ENCODE measurements around the gene RUVBL1.
A peak's percentile ranks its signal among the peaks of the same experiment; 100 is the strongest.
"Not testable (repeated sequence)": the region's sequence is repeated elsewhere in the genome, so short reads cannot be mapped to it uniquely, and the experiment has no call there.

The RUVBL1 gene

DNA sequence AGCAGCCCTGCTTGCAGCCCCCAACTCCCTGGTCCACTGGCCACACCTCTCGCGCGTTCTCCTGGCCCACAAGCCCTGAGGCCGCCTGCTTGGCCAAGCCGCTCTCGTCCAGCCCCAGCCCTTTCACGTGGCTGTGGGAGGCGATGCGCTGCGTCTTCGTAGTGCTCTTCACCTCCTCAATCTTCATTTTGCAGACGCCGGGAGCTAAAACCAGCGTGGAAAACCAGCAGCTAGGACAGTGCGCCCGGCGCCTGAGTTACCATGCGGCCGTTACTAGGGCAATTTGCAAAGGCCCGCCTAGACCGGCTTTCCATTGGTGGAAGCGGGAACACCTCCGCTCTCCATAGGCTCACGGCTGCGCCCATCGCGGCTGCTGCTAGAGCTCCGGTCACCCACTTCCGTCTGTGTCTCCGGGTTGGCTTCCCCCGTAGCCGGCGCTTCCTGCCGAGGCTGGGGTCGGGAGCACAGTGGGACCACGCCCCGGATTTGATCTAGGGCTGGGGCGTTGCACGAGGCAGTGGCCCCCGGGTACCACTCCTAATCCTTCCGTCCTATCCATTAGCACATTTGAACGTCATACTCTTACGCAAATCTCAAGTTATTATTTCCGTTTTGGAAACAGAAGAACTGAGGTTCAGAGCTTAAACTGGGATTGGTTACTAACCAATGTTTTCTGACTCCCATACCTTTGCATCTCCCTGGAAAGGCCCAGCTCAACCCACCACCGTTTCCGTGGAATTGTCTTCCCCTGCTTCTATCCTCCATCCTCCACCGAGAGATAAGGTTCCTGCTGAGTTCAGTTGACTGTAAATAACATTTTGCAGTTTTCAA, at the start of gene RUVBL1:
TSS of gene RUVBL1 (minus strand) at position 275 of the 831 bp plus-strand sequence. CDS start at position 187, 88 bp downstream.
- DNase-seq = peak; percentile 98

DNA sequence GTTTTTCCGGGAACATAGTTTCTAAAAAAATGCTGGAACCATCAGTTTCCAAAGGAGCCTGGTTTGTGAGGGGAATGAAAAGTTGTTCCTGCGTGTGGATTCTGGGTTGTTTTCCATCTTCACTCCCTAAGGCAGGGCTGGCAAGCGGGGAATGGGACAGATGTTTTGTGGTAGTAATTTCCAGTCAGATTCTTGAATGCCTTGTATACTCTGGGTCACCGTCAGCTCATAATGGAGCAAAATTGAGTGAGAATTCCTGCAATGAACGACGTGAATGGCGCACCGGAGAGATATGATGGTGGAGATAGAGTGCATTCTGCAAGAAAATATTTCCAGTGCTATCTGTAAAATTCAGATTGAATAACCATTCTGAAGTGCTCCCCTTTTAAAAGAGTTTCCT, 49.6 kb upstream of the RUVBL1 start:
- DNase-seq = no peak

DNA sequence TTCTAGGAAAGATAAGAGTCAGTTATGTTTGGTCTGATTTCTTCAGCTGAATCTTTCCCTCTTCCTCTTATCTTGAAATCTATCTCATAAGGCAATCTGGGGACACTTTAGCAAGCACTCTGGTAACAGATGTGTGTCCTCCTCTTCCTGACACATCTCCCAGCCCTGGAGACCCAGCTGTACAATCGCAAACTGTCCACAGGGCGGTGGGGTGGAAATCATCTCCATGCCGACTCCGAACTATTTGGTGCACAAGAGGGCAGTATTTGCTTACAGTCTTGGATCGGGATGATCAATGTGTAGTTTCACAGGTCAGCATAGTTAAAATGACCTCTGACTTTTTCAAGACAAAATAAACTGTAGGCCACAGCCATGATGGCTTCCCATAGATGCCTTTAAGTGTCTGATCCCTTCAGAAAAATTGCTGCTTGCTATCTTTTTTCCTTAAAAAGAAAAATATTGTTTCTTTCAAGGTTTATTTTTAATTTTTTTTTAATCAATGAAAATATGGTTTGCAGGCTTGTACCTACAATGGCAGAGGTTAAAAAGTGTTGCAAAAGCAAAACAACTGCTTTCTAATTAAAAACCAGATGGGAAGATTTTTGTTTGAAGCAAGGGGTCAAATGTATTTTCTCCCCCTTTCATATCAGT, 47.4 kb upstream of the RUVBL1 start:
- no peak for DNase-seq

DNA sequence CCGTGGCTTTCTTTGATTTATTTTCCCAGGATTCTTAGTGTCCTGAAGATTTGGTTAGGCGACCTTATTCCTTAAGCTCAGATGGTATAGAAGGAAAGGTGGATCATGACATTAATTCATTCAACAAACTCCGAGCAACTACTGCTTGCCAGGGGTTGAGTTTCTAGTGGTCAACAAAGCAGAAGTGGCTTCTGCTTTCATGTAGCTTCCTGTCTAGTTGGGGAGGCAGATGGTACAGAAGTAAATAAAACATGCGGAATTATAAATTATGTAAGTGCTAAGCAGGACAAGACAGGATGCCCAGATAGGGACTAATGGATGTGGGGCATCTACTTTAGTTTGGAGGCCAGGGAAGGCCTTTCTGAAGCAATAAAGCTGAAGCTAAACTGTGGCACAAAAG, 45.2 kb upstream of the RUVBL1 start:
- DNase-seq = no peak

DNA sequence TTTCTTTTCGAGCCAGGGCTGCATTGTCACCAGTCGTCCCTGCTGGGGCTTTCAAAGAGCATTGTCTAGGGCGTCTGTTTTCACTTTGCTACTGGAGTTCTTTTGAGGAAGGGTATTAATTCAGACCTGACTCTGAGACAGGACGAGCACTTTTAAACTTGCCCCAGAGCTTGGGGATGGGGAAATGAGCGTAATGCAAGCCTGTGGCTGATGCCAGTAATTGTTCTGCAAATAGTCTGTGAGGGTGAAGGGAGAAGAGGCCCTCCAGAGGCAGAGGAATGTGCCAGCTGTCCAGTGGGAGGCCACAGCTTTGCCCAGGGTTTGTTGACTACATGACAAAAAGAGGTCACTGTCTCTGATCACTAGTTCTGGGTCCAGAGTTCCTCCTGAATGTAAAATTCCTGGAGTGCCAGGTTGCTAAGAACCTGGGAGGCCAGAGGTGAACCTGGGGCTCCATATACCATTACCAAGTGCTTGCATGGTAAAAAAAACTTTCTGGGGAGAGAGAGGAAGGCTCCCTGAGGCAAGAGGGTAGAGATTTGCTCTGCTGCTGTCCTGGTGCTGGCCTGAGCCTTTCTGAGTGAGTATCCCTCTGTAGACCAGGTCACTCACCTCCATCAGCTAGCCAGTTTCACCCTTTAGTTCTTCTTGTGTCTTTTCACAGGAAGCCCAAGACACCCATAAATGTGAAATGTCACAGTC, 44.5 kb upstream of the RUVBL1 start:
- no peak for DNase-seq

DNA sequence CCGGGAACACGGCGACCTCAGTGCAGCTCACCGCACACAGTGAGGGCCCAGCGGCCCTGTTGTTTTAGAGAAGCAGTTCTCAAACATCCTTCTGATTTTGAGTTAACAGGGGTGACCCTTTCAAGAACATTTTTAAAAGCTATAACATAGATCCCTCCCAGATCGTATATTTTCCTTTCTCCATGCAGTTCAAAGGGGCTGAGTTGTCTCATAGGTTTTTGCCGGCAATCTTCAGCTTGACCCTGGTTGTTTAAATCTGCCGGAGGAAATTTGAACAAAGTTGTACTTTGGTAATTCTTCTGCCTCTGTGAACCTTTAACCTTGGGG, 44.0 kb upstream of the RUVBL1 start:
- no peak for DNase-seq

DNA sequence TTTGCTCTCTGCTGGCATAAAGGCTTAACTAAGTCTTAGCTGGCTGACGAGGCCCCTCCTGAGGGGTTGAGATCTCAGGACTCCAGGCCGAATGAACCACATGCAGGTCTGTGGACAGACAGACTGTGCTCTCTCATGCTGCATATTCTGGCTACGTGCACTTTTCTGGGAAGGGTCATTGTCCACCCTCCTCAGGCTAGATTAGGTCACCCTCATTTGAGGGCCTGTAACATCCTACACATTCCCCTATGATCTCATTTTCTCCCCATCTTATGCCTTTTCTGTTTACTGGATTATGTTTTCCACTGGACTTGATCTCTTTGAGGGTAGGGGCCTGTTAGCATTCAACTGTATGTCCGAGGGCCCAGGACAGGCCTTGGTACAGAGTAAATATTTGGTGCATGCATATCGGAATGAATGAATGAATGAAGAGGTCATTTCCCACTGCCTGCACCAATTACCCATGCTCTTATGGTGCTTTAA, 43.4 kb upstream of the RUVBL1 start:
- DNase-seq = no peak

DNA sequence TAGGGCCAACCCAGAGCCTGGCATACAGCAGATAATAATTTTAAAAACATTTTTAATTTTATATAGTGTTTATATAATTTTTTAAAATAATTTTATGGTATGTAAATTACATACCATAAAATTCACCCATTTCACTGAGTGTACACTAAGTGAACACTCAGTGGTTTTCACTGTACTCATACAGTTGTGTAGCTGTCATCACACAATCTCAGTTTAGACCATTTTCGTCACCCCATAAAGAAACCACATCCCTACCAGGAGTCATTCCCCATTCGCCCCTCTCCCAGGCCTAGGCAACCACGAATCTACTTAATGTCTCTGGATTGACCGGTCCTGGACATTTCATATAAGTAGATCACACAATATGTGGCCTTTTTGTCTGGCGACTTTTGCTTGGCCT, 39.8 kb upstream of the RUVBL1 start:
- no peak for DNase-seq

DNA sequence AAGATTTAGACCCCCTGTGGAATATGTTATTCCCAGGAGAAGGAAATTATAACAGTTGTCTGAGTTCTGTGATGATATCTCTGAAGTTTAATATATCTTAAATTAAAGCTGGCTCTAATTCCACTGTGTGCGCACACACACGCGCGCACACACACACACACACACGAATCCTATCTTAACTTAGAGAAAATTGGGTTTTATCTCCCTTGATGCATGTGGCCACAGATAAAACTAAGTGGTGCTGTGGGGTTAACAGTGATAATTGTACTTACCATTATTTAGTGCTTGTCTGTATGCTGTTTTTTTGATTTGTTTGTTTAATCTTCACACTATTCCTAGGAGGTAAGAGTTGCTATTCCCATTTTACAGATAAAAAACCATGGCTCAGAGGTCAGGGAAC, 37.0 kb upstream of the RUVBL1 start:
- no peak for DNase-seq

DNA sequence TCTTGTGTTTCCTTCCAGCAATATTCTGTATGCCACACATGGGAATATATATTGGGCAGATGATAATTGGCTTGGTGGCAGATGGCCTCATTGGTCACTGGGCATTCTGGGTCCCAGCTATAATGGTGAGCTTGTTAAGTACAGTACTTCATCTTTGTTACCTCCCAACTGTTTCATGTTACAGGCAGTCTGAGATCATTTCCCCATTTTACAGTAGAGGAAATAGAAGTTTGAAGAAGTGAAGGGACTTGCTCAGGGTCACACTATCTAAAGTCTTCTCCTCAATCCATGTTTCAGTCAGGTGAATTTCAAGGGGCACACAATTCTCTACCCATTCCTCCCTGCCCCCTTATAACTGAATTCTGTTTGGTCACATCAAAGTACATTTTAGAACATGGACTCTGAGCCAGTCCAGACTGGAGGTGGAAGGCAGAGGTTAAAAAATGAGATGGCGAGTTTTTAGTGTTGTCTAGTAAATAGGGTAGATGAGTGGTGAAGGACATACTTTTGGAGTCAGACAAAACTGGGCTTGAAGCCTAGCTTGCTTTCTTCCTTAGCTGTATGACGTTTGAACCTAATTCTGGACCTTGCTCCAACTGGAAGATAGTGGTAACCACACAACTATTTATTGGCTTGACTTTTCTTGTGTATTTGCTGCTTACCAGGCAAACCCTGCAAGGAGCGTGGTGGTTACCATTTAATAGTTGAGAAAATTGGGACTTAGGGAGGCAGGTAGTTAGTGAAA, 32.2 kb upstream of the RUVBL1 start:
- DNase-seq = no peak

DNA sequence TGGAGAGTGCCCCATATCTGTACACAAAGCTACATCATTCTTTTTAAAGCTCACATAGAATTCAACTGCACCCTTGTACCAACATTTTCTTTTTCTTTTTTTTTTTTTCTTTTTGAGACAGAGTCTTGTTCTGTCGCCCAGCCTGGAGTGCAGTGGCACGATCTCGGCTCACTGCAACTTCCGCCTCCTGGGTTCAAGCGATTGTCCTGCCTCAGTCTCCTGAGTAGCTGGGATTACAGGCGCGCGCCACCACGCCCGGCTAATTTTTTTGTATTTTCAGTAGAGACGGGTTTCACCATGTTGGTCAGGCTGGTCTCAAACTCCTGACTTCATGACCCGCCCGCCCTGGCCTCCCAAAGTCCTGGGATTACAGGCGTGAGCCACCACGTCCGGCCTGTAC, 30.7 kb upstream of the RUVBL1 start:
- not testable (repeated sequence) for DNase-seq

DNA sequence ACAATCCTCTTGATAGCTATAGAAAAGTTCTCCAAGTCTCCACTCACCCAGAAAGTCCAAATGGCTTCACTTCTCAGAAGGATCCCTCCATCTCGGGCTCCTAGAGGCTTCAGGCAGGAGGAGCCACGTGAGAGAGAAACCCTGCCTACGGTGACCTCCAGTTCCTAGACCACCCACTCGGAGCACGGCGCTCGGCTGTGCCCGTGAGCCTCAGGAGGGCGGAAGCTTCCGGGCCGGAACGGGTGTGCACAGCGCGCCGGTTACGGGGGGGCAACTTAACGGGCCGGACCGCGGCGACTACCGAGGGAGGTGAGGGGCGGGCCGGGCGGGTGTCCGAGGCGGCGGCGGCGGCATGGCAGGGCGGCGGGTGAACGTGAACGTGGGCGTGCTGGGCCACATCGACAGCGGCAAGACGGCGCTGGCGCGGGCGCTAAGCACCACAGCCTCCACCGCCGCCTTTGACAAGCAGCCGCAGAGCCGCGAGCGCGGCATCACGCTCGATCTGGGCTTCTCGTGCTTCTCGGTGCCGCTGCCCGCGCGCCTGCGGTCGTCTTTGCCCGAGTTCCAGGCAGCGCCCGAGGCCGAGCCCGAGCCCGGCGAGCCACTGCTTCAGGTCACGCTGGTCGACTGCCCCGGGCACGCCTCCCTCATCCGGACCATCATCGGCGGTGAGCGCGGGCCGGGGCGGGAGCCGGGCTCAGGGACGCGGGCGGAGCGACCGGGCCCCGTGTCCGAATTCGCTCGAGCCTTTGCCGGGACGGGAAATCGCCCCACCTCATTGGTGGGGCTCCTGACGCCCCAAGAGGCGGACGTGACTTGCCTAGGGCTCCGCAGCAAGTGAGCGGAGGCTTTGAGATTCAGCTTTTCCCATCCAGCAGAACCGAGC, 29.8 kb upstream of the RUVBL1 start, which contains the start of gene EEFSEC:
TSS of gene EEFSEC (plus strand) at position 326 of the 886 bp plus-strand sequence. CDS start at position 353, 27 bp downstream.
- DNase-seq = peak; percentile 83

DNA sequence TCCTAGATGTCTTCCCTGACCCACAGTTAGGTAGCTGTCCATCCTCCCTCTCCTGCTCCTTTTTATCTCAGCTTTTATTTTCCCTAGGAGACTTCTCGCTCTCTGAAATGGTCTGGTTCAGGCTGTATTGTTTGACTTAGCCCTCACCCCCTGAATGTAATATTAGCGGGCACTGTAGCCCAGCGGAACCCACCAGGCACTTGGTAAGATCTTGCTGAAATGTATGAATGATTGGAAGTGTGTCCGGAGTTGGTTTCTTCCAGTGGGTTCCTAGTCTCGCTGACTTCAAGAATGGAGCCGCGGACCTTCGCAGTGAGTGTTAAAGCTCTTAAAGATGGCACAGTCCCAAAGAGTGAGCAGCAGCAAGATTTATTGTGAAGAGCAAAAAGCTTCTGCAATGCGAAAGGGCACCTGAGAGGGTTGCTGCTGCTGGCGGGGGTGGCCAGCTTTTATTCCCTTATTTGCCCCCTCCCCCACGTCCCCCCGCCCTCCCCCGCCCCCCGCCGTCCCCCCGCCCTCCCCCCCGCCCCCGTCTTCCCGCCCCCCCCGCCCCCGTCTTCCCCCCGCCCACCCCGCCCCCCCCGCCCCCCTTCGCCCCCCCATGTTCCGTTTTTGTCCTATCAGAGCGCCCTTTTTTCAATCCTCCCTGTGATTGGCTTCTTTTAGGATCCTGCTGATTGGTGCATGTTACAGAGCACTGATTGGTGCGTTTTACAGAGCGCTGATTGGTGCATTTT, 29.0 kb upstream of the RUVBL1 start:
- DNase-seq = no peak

DNA sequence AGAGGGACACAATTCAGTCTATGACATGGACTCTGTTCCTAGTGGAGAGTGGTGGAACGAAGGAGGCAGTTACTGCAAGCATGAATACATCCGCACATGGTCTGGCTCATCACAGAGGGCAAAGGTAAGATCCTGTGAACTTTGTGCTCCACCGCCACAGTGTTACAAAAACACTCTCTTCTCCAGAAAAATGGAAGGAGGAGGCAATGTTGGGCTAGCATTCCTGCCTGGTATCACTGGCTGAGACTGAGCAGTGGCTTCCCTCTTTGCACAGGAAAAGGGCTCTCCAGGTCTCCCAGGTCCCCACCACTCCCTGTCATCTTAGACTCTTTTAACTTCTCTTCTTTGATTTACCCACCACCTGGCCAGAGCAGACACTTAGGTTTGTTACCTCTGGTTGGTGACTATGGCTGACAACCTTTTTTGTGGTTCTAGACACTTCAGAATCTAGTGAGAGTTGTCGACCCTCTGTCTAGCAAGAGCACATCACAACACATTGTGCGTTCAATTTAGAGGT, 28.2 kb upstream of the RUVBL1 start:
- DNase-seq = no peak

DNA sequence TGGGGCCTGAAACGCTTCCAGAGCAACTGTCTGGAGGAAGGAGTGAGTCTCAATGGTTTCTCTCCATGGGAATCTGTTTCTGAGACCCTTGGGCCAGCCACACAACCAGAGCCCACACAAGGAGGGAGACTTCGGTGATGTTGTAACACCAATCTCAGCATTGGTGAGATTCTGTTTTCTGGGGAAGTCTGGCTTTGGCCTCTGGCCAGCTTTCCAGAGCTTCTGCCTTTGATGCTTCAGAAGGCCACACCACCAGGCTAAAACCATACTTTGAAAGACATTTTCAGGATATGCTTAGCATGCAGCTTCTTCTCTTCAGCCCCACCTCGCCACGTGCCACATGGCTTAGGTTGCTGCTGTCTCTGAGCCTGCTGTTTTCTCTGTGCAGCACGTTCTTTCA, 26.0 kb upstream of the RUVBL1 start:
- DNase-seq = no peak

DNA sequence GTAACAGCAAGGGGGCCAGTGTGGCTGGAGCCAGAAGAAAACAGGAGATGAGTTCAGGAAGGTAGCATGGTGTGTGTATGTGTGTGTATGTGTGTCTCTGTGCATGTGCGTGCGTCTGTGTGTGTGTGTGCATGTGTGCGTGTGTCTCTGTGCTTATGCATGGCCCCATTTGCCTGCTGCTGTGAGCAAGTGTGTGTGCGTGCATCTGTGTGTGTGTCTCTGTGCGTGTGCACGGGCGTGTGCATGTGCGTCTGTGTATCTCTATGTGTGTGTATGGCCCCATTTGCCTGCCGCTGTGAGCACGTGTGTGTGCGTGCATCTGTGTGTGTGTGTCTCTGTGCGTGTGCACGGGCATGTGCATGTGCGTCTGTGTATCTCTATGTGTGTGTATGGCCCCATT, 22.6 kb upstream of the RUVBL1 start:
- no peak for DNase-seq

DNA sequence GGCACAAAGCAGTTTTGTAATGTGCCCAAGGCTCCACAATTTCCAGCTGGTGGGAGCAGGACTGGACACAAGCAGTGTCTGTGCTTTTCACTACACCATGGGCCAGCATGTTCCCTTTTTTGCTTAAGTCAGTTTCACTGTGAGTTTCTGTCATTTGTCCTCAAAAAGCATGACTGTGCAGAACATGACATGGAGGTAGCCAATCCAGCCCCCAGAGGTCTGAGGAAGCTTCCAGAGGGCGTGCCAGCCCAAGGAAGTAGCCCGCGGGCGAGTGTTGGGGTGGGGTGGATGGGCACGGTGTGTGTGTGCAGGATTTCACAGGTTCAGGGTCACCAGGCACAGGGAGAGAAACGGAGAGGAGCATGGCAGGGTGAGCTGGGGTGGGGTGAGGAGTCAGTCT, 21.7 kb upstream of the RUVBL1 start:
- DNase-seq = peak; percentile 48

DNA sequence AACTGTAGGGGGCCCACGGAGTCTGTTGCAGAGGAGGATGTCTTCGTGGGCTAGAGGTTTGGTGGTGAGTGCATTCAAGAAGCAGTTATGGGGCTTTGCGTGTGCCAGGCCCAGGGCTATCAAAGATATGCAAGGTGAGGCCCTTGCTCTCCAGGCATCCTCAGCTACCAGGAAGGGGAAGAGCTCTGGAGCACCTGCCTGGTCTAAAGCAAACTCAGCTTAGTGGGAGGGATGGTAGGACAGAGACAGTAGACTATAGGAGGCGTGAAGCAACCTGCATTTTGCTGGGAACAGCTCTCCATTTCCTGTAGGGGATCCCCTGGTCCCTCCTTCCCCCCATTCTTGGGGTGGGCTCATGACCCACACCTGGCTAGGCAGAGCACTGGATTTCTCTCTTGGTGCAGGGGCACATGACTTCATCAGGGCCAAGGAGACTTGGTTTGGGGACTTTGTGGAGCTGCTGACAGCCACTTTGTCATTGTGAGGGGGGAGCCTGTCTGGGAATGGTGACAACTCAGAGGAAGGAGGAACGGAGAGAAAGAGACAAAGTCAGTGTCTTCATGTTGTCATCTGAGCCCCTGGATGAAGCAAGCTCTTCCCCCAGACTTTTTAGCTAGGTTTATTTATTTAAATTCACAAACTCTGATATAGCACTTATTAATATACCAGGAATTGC, 21.0 kb upstream of the RUVBL1 start:
- no peak for DNase-seq

DNA sequence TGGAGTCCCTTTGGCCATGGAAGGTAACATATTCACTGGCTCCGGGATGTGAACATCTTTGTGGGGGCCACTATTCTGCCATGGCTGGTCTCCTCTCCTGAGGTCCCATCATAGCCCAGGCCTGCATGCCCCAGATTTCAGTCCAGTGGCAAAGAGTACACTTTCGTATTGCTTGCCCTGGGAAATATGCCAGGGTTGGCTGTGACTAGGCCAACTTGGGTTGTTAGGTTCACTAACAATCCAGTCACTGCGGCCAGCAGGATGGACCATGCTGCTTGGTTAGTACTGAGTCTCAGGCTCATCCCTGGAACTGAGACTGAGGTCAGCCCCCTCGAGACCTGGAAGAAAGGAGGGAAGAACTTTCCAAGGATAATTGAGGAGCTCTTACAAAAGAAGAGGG, 19.9 kb upstream of the RUVBL1 start:
- DNase-seq = no peak

DNA sequence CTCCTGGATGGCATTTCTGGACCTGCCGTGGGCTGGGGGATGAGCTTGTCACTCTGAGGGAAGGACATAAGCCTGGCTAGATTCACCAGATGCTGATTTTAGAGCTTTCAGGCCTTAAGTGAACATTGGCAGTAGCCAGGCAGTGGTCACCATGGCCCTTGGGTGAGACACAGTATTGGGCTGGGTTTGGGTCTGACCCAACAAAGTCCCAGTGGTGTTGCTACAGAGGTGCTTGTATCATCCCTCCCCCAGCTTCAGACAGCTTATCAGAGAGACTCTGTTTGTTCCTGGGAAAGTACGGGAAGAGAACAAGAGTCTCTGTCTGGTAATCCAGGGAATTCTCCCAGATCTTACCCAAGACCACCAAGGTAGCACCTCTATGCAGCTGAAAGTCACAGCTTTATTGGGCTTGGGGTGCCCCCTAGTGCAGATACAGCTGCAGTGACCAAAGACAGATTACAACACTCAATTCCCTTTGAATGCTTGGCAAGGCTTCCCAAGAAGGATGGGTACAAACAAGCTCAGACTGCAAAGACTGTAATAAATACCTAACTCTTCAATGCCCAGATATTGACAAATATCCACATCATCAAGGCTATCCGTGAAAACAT, 9.8 kb upstream of the RUVBL1 start:
- peak; percentile 47 for DNase-seq

Measured in CD4-positive, alpha-beta T cell treated with Interleukin-15 for 1 hour (primary cell).